Right atrium auricular region (tissue), 2 donors: ENCODE data around the gene DES. TPM values are rescaled to one million over a fixed set of nuclear protein-coding genes. Genes with fewer than 3 reads are reported as not detected.

ENCODE experiments used
- DNase-seq: peaks from one replicate; pipeline ENCODE4 v3.0.0-alpha.2; 2019; ENCODE audit warnings: low spot score
- H3K27ac ChIP-seq, 2 donors: fragments of 200-600 bp; sonication (generic); 1 replicate in 1 of 2; 2 replicates in 1 of 2; pipeline ENCODE4 v1.5.1; 2016 to 2019
- H3K27me3 ChIP-seq, 2 donors: fragments of 200-600 bp; sonication (generic); one replicate each; pipeline versions ENCODE4 v1.5.1 to v1.6.0; 2017 to 2019
- H3K36me3 ChIP-seq: fragments of 200-600 bp; sonication (generic); one replicate; pipeline ENCODE4 v1.5.1; 2016
- H3K4me1 ChIP-seq, 2 donors: fragments of 200-600 bp; sonication (generic); one replicate each; pipeline versions ENCODE4 v1.5.1 to v1.6.0; 2017 to 2019
- H3K4me3 ChIP-seq, 2 donors: fragments of 200-600 bp; sonication (generic); 1 replicate in 1 of 2; 2 replicates in 1 of 2; pipeline ENCODE4 v1.5.1; 2017 to 2019; ENCODE audit warnings: mild to moderate bottlenecking in 1 of 2, moderate library complexity in 1 of 2
- H3K9me3 ChIP-seq, 2 donors: fragments of 200-600 bp; sonication (generic); one replicate each; pipeline ENCODE4 v1.5.1; 2019
- CTCF ChIP-seq, 2 donors: fragments of 200-600 bp; sonication (generic); IDR thresholded peaks; one replicate each; pipeline ENCODE4 v1.5.1; 2019; ENCODE audit warnings: antibody characterized with exemption in 2 of 2
- total RNA-seq, 2 donors: library from RNA; depleted of rRNA; stranded (reverse); fragments of >200 nt; gene quantifications; one replicate each; pipeline ENCODE4 v1.1.0, GENCODE V29; 2016

Gene DES
- total RNA-seq, 2 donors from 2014 or later: 12,280 to 13,654 TPM

DNA sequence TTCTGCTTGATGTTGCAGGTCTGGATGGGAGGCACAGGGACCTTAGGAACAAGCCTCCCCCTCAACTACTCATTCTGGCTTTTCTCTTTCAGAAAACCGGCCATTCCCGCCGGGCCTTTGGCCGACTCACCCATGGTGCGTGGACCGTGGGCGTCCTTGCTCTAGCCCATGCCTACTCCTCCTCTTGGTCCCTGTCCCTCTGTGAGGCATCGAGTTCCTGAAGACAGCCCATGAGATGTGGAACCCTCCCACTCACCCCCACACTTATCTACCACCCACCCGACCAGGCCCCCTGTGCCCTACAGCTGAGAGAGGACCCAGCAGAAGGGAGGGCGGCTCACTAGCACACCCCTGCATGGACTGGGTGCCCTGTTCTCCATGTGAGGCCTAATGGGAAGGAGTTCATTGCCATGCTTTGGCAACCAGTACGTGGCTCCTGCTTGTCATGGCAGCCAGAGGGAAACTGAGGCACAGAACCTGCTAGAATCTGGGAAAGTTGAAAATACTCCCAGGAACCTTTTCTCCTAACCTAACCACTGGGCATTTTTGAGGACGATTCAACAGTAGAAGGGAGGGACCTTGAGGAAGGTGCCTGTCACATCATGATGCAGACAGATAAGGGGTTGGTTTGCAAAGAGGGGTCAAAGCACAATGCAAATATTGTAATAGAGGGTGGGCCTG, 25.0 kb downstream of the DES start:
- H3K9me3 ChIP-seq: no peaks in the 10 kb centered on the region
- H3K27ac ChIP-seq: peak overlapping the region; percentile 84 to 89
- no peak for TF ChIP-seq CTCF (IDR thresholded peaks at IDR 0.05)
- peaks cover 3% of the 10 kb centered on the region for H3K36me3 ChIP-seq
- peaks cover 0 to 73% of the 10 kb centered on the region in 2 donors for H3K4me1 ChIP-seq
- DNase-seq: no peak
- H3K4me3 ChIP-seq: peak overlapping the region in 1 of 2 donors; percentile 66
- no peaks in the 10 kb centered on the region for H3K27me3 ChIP-seq

DNA sequence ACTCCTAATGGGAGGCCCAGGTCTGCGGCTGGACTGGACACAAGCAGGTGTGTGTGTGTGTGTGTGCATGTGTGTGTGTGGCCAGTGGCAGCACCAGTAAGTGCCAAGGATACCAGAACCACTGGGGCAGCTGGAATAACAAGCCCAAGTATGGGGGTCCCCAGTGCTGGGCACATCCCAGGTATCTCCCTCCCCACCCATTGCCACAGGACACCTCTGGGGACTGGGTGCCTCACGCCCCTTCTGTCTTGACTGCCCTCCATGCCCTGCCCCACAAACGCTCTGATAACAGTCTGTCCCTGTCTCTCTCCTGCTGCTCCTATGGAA, 25.5 kb downstream of the DES start:
- peaks cover 0 to 78% of the 10 kb centered on the region in 2 donors for H3K4me1 ChIP-seq
- no peaks in the 10 kb centered on the region for H3K27me3 ChIP-seq
- TF ChIP-seq CTCF (IDR thresholded peaks at IDR 0.05): no peak
- peak overlapping the region; percentile 84 to 89 for H3K27ac ChIP-seq
- no peaks in the 10 kb centered on the region for H3K9me3 ChIP-seq
- DNase-seq: no peak
- peaks cover 8% of the 10 kb centered on the region for H3K36me3 ChIP-seq
- H3K4me3 ChIP-seq: no peak overlapping the region

- Histone ChIP-seq H3K36me3 (peaks cover 13% of the 10 kb centered on the region), H3K27me3 (no peaks in the 10 kb centered on the region), H3K9me3 (no peaks in the 10 kb centered on the region), H3K4me3 (peak overlapping the region in 1 of 2 donors; percentile 3), H3K4me1 (peaks cover 0 to 79% of the 10 kb centered on the region in 2 donors), H3K27ac (peak overlapping the region; percentile 84 to 89)
- no peak for TF ChIP-seq CTCF (IDR thresholded peaks at IDR 0.05)
- no peak for DNase-seq
Observed at GRCh38 chr2:219444566-219445091, 26.5 kb downstream of the DES start.

GRCh38 chr2:219445220-219445640, 27.1 kb downstream of the DES start:
- Histone ChIP-seq H3K4me3 (peak overlapping the region in 1 of 2 donors; percentile 3), H3K4me1 (peaks cover 0 to 79% of the 10 kb centered on the region in 2 donors), H3K27ac (peak overlapping the region; percentile 84 to 89), H3K9me3 (no peaks in the 10 kb centered on the region), H3K27me3 (no peaks in the 10 kb centered on the region), H3K36me3 (peaks cover 13% of the 10 kb centered on the region)
- DNase-seq: no peak
- no peak for TF ChIP-seq CTCF (IDR thresholded peaks at IDR 0.05)

DNA sequence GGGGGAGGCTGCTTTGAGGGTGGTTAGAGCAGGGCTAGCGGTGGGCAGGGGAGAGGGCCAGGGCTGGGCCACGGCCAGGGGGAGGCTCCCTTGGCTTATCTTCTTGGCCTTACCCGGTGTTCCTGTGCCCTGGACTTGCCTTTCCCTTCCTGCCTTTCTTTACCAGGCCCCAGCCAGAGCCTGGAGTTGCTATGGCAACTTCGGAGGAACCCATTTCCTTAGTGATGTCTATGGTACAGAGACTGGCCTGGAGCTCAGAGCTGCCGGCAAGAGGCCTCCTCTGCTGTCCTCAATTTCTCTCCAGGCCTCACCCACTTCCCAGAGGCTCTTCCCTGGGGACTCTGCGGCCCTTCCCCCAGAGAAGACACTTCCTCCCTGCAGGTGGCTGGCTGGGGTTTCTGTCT, 27.9 kb downstream of the DES start:
- Histone ChIP-seq H3K4me3 (no peak overlapping the region), H3K9me3 (no peaks in the 10 kb centered on the region), H3K4me1 (peaks cover 0 to 75% of the 10 kb centered on the region in 2 donors), H3K27ac (peak overlapping the region; percentile 84 to 89), H3K27me3 (no peaks in the 10 kb centered on the region), H3K36me3 (peaks cover 13% of the 10 kb centered on the region)
- TF ChIP-seq CTCF (IDR thresholded peaks at IDR 0.05): no peak
- no peak for DNase-seq
